ENCODE data around the gene PPM1K.

GRCh38 chr4:88230969-88231771 lies 53.2 kb downstream of the PPM1K start:
- TF ChIP-seq CTCF (conservative IDR thresholded peaks at IDR 0.05; ENCODE audit: low read length), result no peak
- TF ChIP-seq EZH2phosphoT487 (IDR thresholded peaks at IDR 0.05; ENCODE audit: borderline replicate concordance, low read depth, low read length), result no peak
